HCT116 (cell line): Measurements from ENCODE around the gene PDF. TPM values are rescaled to one million over a fixed set of nuclear protein-coding genes. Genes with fewer than 3 reads are reported as not detected.

Source experiments
- ATAC-seq: fragments of 200-7000 bp; cut with Tn5 transposase; 2 replicates; pipeline ENCODE4 v1.9.1; 2020; ENCODE audit warnings: mild to moderate bottlenecking, moderate library complexity
- BruUV-seq: library from RNA; stranded (reverse); fragments of 400-500 nt; replicated peaks from 2 replicates; lab custom pipeline; 2021; lab: Mats Ljungman, UMichigan
- CTCF ChIA-PET: fragments of 300-600 bp; sonication (Branson Sonifier 250); formaldehyde crosslinking; loops from one replicate; lab custom pipeline; 2021; ENCODE audit warnings: antibody characterized with exemption; lab: Charles Lee
- POLR2A ChIA-PET: fragments of 300-600, 350-600 bp; sonication (Branson Sonifier 250); formaldehyde crosslinking; loops from one replicate; lab custom pipeline; 2021; ENCODE audit warnings: antibody characterized with exemption; lab: Charles Lee
- RAD21 ChIA-PET, 2 experiments: fragments of 300-600 bp; sonication (Branson Sonifier 250); formaldehyde crosslinking; loops; one replicate each; lab custom pipeline; 2023; ENCODE audit warnings: low total read pairs in 2 of 2; ENCODE audit not compliant: uncharacterized antibody in 2 of 2, unreplicated experiment in 2 of 2, low non-redundant PET in 1 of 2; lab: Charles Lee
- DNase-seq: peaks from one replicate; pipeline ENCODE4 v3.0.0-alpha.2; 2010; ENCODE audit warnings: low read depth, low spot score
- H2AFZ ChIP-seq: fragments of 200-600 bp; shearing (Covaris generic), sonication (generic); 2 replicates; pipeline ENCODE4 v1.6.1; 2017; ENCODE audit warnings: low read depth, mixed run types, mixed read lengths, antibody characterized with exemption, low read length; ENCODE audit not compliant: poor library complexity, severe bottlenecking
- H3K27ac ChIP-seq: 2 replicates; pipeline ENCODE4 v1.5.1; 2012; ENCODE audit warnings: low read depth, low read length
- H3K27me3 ChIP-seq: fragments of 200-600 bp; sonication (generic); 2 replicates; pipeline ENCODE4 v1.6.1; 2016; ENCODE audit warnings: mixed run types, low read length, mixed read lengths; ENCODE audit not compliant: insufficient read depth
- H3K36me3 ChIP-seq, 2 experiments: fragments of 200-500 bp in 1 of 2; fragments of 200-600 bp in 1 of 2; sonication (Bioruptor generic) in 1 of 2; sonication (generic) in 1 of 2; 2 replicates each; pipeline versions ENCODE4 v1.5.1 to v1.6.1; 2014 to 2016; ENCODE audit warnings: low read length in 2 of 2, inconsistent platforms in 1 of 2, mixed read lengths in 1 of 2, mixed run types in 1 of 2; ENCODE audit not compliant: insufficient read depth in 2 of 2, control insufficient read depth in 1 of 2
- H3K4me1 ChIP-seq, 2 experiments: fragments of 200-600 bp in 1 of 2; sonication (generic) in 1 of 2; 2 replicates each; pipeline versions ENCODE4 v1.5.1 to v1.6.1; 2012 to 2017; ENCODE audit warnings: low read length in 2 of 2, inconsistent platforms in 1 of 2, mild to moderate bottlenecking in 1 of 2, mixed read lengths in 1 of 2, mixed run types in 1 of 2, moderate library complexity in 1 of 2; ENCODE audit not compliant: insufficient read depth in 2 of 2, control insufficient read depth in 1 of 2
- H3K4me2 ChIP-seq: fragments of 200-600 bp; sonication (generic); 2 replicates; pipeline ENCODE4 v1.6.1; 2017; ENCODE audit warnings: mixed run types, low read length, mixed read lengths
- H3K4me3 ChIP-seq, 2 experiments: fragments of 200-600 bp in 1 of 2; sonication (generic) in 1 of 2; replicated peaks in 1 of 2; 2 replicates each; pipeline ENCODE4 v1.5.1; 2011 to 2016; ENCODE audit warnings: low read length in 2 of 2, control low read depth in 1 of 2, low read depth in 1 of 2, mild to moderate bottlenecking in 1 of 2, mixed read lengths in 1 of 2, mixed run types in 1 of 2
- H3K79me2 ChIP-seq: fragments of 200-600 bp; sonication (generic); 2 replicates; pipeline ENCODE4 v1.6.1; 2017; ENCODE audit warnings: mild to moderate bottlenecking, mixed run types, low read length, moderate library complexity, mixed read lengths; ENCODE audit not compliant: insufficient read depth
- H3K9ac ChIP-seq: fragments of 200-600 bp; sonication (generic); 2 replicates; pipeline ENCODE4 v1.6.1; 2016; ENCODE audit warnings: low read length, mixed read lengths
- H3K9me2 ChIP-seq: fragments of 200-600 bp; sonication (generic), shearing (Covaris generic); 2 replicates; pipeline ENCODE4 v1.6.1; 2017; ENCODE audit warnings: mixed run types, mild to moderate bottlenecking, moderate library complexity; ENCODE audit not compliant: insufficient read depth
- H3K9me3 ChIP-seq, 2 experiments: fragments of 200-500 bp in 1 of 2; fragments of 200-600 bp in 1 of 2; sonication (Bioruptor generic) in 1 of 2; sonication (generic) in 1 of 2; 2 replicates each; pipeline ENCODE4 v1.6.1; 2014 to 2017; ENCODE audit warnings: low read length in 2 of 2, mixed read lengths in 2 of 2, inconsistent platforms in 1 of 2, low read depth in 1 of 2, mild to moderate bottlenecking in 1 of 2, mixed run types in 1 of 2, moderate library complexity in 1 of 2; ENCODE audit not compliant: control insufficient read depth in 1 of 2, insufficient read depth in 1 of 2
- H4K20me1 ChIP-seq: fragments of 200-600 bp; sonication (generic), shearing (Covaris generic); 2 replicates; pipeline ENCODE4 v1.6.1; 2017; ENCODE audit warnings: mixed run types, mild to moderate bottlenecking, moderate library complexity; ENCODE audit not compliant: insufficient read depth
- CBX3 ChIP-seq: IDR thresholded peaks from 2 replicates; pipeline ENCODE4 v1.6.1; 2012; ENCODE audit warnings: low read depth
- CEBPB ChIP-seq: IDR thresholded peaks from 2 replicates; pipeline ENCODE4 v1.6.1; 2012; ENCODE audit warnings: low read depth
- EGR1 ChIP-seq: IDR thresholded peaks from 2 replicates; pipeline ENCODE4 v1.6.1; 2012; ENCODE audit warnings: low read depth
- ELF1 ChIP-seq: IDR thresholded peaks from 2 replicates; pipeline ENCODE4 v1.6.1; 2012; ENCODE audit warnings: low read depth, borderline replicate concordance
- FOSL1 ChIP-seq: IDR thresholded peaks from 2 replicates; pipeline ENCODE4 v1.6.1; 2012; ENCODE audit warnings: low read depth
- JUND ChIP-seq: IDR thresholded peaks from 2 replicates; pipeline ENCODE4 v1.6.1; 2012
- POLR2A ChIP-seq: IDR thresholded peaks from 2 replicates; pipeline ENCODE4 v1.7.0; 2011; ENCODE audit warnings: borderline replicate concordance; ENCODE audit not compliant: insufficient read depth, insufficient read length; ENCODE audit errors: extremely low read depth
- POLR2AphosphoS5 ChIP-seq: IDR thresholded peaks from 2 replicates; pipeline ENCODE4 v1.6.1; 2011; ENCODE audit warnings: mild to moderate bottlenecking, low read depth, low read length, moderate library complexity
- RAD21 ChIP-seq: IDR thresholded peaks from 2 replicates; pipeline ENCODE4 v1.6.1; 2012; ENCODE audit warnings: low read depth, mild to moderate bottlenecking
- REST ChIP-seq: IDR thresholded peaks from 2 replicates; pipeline ENCODE4 v1.6.1; 2012; ENCODE audit warnings: low read depth
- SIN3A ChIP-seq: IDR thresholded peaks from 2 replicates; pipeline ENCODE4 v1.6.1; 2012; ENCODE audit warnings: low read depth
- SP1 ChIP-seq: IDR thresholded peaks from 2 replicates; pipeline ENCODE4 v1.6.1; 2012; ENCODE audit warnings: low read depth
- SRF ChIP-seq: IDR thresholded peaks from 2 replicates; pipeline ENCODE4 v1.6.1; 2012; ENCODE audit warnings: low read depth
- YY1 ChIP-seq: IDR thresholded peaks from 2 replicates; pipeline ENCODE4 v1.6.1; 2011; ENCODE audit warnings: low read length, low read depth, moderate library complexity, mild to moderate bottlenecking; ENCODE audit not compliant: insufficient replicate concordance; ENCODE audit errors: extremely low read depth
- ZFX ChIP-seq: fragments of 450-650 bp; IDR thresholded peaks from 2 replicates; pipeline ENCODE4 v1.6.1; 2017
- intact Hi-C: fragments of 100-400 bp; cut with micrococcal nuclease; formaldehyde crosslinking; loops from 2 replicates; pipeline ENCODE4 v1.10.0; 2022
- total RNA-seq: library from RNA; stranded (reverse); gene quantifications from one replicate; pipeline ENCODE4 v1.2.1, GENCODE V29; 2021; ENCODE audit not compliant: unreplicated experiment
- TF ChIP-seq, protein P1 (sequence below), 3 experiments: fragments of 200-600 bp in 1 of 3; sonication (generic) in 1 of 3; IDR thresholded peaks in 2 of 3; conservative IDR thresholded peaks in 1 of 3; 2 replicates each; pipeline ENCODE4 v1.5.1; 2012 to 2017; ENCODE audit warnings: low read depth in 2 of 3, low read length in 2 of 3, antibody characterized with exemption in 1 of 3, borderline replicate concordance in 1 of 3, control low read depth in 1 of 3, mild to moderate bottlenecking in 1 of 3, mixed read lengths in 1 of 3, mixed run types in 1 of 3, moderate library complexity in 1 of 3; ENCODE audit not compliant: insufficient read depth in 1 of 3
- TF ChIP-seq, protein P2 (sequence below): IDR thresholded peaks from 2 replicates; pipeline ENCODE4 v1.6.1; 2012

Gene PDF
- total RNA-seq, 1 experiment from 2014 or later, result 33.9 TPM

DNA sequence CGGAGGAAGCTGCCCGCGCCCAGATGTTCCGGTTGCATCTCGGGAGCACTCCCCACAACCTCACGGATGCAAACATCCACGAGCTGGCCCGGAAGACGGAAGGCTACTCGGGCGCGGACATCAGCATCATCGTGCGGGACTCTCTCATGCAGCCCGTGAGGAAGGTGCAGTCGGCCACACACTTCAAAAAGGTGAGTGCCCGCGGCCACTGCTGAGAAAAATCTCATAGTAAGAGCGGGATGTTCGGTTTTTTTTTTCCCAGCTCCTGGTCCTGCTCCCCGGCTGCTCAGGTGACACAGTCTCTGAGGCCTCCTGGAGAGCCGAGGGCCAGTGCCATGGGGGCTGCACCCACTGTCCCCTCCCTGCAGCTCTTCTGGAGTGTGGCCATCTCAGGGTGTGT lies 9.3 kb downstream of the PDF start (continued):
- no peak for TF ChIP-seq REST
- TF ChIP-seq ZFX, result no peak
- no peak for TF ChIP-seq POLR2AphosphoS5
- TF ChIP-seq SRF, result no peak

DNA sequence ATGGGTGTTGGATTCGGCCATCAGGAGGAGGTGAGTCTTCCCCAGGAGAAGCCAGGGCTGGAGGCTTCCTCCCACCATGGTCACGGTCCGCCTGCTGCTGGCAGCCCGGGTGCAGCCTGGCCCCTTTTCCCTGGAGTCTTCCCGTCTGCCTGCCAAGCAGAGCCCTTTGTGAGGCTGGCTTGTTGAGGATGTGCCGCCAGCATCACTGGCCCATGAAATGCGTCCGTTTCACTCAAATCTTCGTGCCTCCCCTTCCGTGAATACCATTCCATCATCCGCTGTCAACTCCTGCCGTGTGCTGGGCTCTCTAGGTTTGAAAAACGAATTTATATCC lies 9.7 kb downstream of the PDF start:
- RAD21 ChIA-PET, result no interaction called here
- ATAC-seq (no peak), DNase-seq (no peak)
- POLR2A ChIA-PET, result no interaction called here
- peaks cover 70% of the 10 kb centered on the region for H3K79me2 ChIP-seq
- H4K20me1 ChIP-seq, result no peaks in the 10 kb centered on the region
- H3K36me3 ChIP-seq, result peaks cover 48 to 69% of the 10 kb centered on the region in 2 experiments
- H3K9me2 ChIP-seq, result no peaks in the 10 kb centered on the region
- no peak for TF ChIP-seq CBX3
- no peak for TF ChIP-seq SP1
- no peak for TF ChIP-seq EGR1
- TF ChIP-seq FOSL1, result no peak
- no peak for TF ChIP-seq REST
- TF ChIP-seq CEBPB, result no peak
- TF ChIP-seq ZFX, result no peak
- TF ChIP-seq SIN3A, result no peak
- TF ChIP-seq ELF1, result no peak
- TF ChIP-seq POLR2A, result no peak
- no peak for TF ChIP-seq RAD21
- TF ChIP-seq, protein P1, sequence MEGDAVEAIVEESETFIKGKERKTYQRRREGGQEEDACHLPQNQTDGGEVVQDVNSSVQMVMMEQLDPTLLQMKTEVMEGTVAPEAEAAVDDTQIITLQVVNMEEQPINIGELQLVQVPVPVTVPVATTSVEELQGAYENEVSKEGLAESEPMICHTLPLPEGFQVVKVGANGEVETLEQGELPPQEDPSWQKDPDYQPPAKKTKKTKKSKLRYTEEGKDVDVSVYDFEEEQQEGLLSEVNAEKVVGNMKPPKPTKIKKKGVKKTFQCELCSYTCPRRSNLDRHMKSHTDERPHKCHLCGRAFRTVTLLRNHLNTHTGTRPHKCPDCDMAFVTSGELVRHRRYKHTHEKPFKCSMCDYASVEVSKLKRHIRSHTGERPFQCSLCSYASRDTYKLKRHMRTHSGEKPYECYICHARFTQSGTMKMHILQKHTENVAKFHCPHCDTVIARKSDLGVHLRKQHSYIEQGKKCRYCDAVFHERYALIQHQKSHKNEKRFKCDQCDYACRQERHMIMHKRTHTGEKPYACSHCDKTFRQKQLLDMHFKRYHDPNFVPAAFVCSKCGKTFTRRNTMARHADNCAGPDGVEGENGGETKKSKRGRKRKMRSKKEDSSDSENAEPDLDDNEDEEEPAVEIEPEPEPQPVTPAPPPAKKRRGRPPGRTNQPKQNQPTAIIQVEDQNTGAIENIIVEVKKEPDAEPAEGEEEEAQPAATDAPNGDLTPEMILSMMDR (IDR thresholded peaks at IDR 0.05 in 2 of 3, conservative IDR thresholded peaks at IDR 0.05 in 1 of 3; ENCODE audit: borderline replicate concordance in 1 of 3, insufficient read depth in 1 of 3, low read depth in 2 of 3, low read length in 2 of 3), result no peak
- TF ChIP-seq YY1, result no peak
- no peak for TF ChIP-seq JUND
- TF ChIP-seq, protein P2, sequence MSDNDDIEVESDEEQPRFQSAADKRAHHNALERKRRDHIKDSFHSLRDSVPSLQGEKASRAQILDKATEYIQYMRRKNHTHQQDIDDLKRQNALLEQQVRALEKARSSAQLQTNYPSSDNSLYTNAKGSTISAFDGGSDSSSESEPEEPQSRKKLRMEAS, result no peak
- TF ChIP-seq POLR2AphosphoS5, result no peak
- no peak for TF ChIP-seq SRF
- TF ChIP-seq, all 23 proteins: peak for 0
- no peak overlapping the region for H3K9ac ChIP-seq
- H3K27ac ChIP-seq, result no peak overlapping the region
- no TSS peak for BruUV-seq
- no peak overlapping the region for H3K4me2 ChIP-seq
- CTCF ChIA-PET, result no interaction called here
- no peak overlapping the region for H2AFZ ChIP-seq
- no peaks in the 10 kb centered on the region for H3K27me3 ChIP-seq
- H3K9me3 ChIP-seq, result no peaks in the 10 kb centered on the region
- no peak overlapping the region for H3K4me3 ChIP-seq
- intact Hi-C loops, result no loop called here
- H3K4me1 ChIP-seq, result no peaks in the 10 kb centered on the region
